Lung (tissue), 12 donors: ENCODE results near the gene CFAP410. TPM values are rescaled to one million over a fixed set of nuclear protein-coding genes. Genes with fewer than 3 reads are reported as not detected.

Source experiments
- ATAC-seq: fragments of 200-7000 bp; cut with Tn5 transposase; one replicate; pipeline ENCODE4 v1.9.1; 2020; ENCODE audit warnings: moderate number of reproducible peaks; ENCODE audit not compliant: insufficient read depth, low FRiP score
- DNase-seq, 3 donors: peaks; one replicate each; pipeline ENCODE4 v3.0.0-alpha.2; 2013 to 2017
- H3K27ac ChIP-seq, 2 donors: one replicate each; pipeline ENCODE4 v1.5.1; 2013; ENCODE audit warnings: mild to moderate bottlenecking in 2 of 2, moderate library complexity in 2 of 2, control low read depth in 1 of 2, inconsistent platforms in 1 of 2, low read depth in 1 of 2, low read length in 1 of 2
- H3K27me3 ChIP-seq, 3 donors: one replicate each; pipeline ENCODE4 v1.5.1; 2013; ENCODE audit warnings: low read length in 2 of 3; ENCODE audit not compliant: control insufficient read depth in 3 of 3, insufficient read depth in 3 of 3
- H3K36me3 ChIP-seq, 4 donors: one replicate each; pipeline ENCODE4 v1.5.1; 2013; ENCODE audit warnings: low read length in 4 of 4, mild to moderate bottlenecking in 1 of 4, moderate library complexity in 1 of 4; ENCODE audit not compliant: control insufficient read depth in 4 of 4, insufficient read depth in 4 of 4
- H3K4me1 ChIP-seq, 5 donors: one replicate each; pipeline ENCODE4 v1.5.1; 2013; ENCODE audit warnings: low read length in 5 of 5, mild to moderate bottlenecking in 2 of 5, moderate library complexity in 1 of 5; ENCODE audit not compliant: control insufficient read depth in 5 of 5, insufficient read depth in 5 of 5
- H3K4me3 ChIP-seq: one replicate; pipeline ENCODE4 v1.5.1; 2013; ENCODE audit warnings: mild to moderate bottlenecking, control low read depth, moderate library complexity
- H3K9ac ChIP-seq, 2 donors: one replicate each; pipeline ENCODE4 v1.5.1; 2013; ENCODE audit warnings: low read length in 2 of 2, control low read depth in 1 of 2; ENCODE audit not compliant: insufficient read depth in 1 of 2
- H3K9me3 ChIP-seq, 4 donors: one replicate each; pipeline ENCODE4 v1.5.1; 2013; ENCODE audit warnings: low read length in 3 of 4, mild to moderate bottlenecking in 1 of 4, moderate library complexity in 1 of 4; ENCODE audit not compliant: control insufficient read depth in 4 of 4, insufficient read depth in 3 of 4
- WGBS, 2 donors: extraction: QIAGEN DNeasy Blood & Tissue Kit; methylation state at CpG; one replicate each; pipeline ENCODE4 v1.1.7; 2013; 5-methylcytosine and 5-hydroxymethylcytosine counted together
- polyA plus RNA-seq, 2 donors: library from polyadenylated mRNA; stranded (reverse); fragments of 200-250 nt; gene quantifications; one replicate each; pipeline ENCODE4 v1.2.1, GENCODE V29; 2013
- total RNA-seq, 2 donors: library from RNA; depleted of rRNA in 1 of 2; stranded (reverse); fragments of >200 nt in 1 of 2; gene quantifications; one replicate each; pipeline ENCODE4 v1.2.1, GENCODE V29; 2014 to 2021
- TF ChIP-seq, protein P1 (sequence below): IDR thresholded peaks from 2 replicates; pipeline ENCODE4 v1.5.1; 2012; ENCODE audit warnings: mild to moderate bottlenecking; ENCODE audit errors: control extremely low read depth, extremely low read depth
- donor health status: control.
- donor health status: control.
- donor health status: Bipolar disorder and iron deficiency.
- donor health status: healthy.
- donor health status: DM: yes; HTN: yes; CAD: no.

The CFAP410 gene
- total and polyA plus RNA-seq, 4 donors, result 24.3 to 72.7 (median 39.5) TPM

DNA sequence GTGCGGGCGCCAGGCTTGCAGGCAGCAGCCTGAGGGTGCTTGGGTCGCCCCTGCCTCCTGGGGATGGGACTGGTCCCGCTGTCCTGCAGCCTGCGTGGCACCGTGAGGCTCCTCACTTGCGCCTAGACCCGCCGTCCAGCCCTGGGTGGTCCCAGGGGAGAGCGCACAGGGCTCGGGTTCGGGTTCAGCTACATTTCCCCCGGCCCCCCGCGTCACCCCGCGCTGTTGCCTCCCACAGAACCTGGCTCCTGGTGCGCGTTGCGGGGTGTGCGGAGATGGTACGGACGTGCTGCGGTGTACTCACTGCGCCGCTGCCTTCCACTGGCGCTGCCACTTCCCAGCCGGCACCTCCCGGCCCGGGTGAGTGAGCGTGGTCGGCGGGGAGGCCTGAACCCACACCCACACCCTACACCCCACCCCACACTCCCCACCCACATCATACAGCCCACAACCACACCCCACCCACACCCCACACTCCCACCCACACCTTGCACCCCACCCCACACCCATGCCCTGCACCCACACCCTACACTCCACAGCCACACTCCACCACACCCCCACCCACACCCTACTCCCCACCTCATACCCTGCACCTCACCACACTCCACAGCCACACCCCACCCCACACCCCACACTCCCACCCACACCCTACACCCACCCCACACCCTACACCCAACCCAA, 45.5 kb downstream of the CFAP410 start:
- no peaks in the 10 kb centered on the region for H3K9me3 ChIP-seq
- H3K36me3 ChIP-seq, result no peaks in the 10 kb centered on the region
- H3K27me3 ChIP-seq, result no peaks in the 10 kb centered on the region
- TF ChIP-seq, protein P1, sequence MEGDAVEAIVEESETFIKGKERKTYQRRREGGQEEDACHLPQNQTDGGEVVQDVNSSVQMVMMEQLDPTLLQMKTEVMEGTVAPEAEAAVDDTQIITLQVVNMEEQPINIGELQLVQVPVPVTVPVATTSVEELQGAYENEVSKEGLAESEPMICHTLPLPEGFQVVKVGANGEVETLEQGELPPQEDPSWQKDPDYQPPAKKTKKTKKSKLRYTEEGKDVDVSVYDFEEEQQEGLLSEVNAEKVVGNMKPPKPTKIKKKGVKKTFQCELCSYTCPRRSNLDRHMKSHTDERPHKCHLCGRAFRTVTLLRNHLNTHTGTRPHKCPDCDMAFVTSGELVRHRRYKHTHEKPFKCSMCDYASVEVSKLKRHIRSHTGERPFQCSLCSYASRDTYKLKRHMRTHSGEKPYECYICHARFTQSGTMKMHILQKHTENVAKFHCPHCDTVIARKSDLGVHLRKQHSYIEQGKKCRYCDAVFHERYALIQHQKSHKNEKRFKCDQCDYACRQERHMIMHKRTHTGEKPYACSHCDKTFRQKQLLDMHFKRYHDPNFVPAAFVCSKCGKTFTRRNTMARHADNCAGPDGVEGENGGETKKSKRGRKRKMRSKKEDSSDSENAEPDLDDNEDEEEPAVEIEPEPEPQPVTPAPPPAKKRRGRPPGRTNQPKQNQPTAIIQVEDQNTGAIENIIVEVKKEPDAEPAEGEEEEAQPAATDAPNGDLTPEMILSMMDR, result no peak
- WGBS, 2 donors, result 85 to 94% methylated on average over 33 of the region's 33 CpGs
- ATAC-seq (no peak), DNase-seq (no peak)
- H3K9ac ChIP-seq, result no peak overlapping the region
- peaks cover 0 to 16% (median 0%) of the 10 kb centered on the region in 5 donors for H3K4me1 ChIP-seq
- no peak overlapping the region for H3K4me3 ChIP-seq
- H3K27ac ChIP-seq, result no peak overlapping the region

DNA sequence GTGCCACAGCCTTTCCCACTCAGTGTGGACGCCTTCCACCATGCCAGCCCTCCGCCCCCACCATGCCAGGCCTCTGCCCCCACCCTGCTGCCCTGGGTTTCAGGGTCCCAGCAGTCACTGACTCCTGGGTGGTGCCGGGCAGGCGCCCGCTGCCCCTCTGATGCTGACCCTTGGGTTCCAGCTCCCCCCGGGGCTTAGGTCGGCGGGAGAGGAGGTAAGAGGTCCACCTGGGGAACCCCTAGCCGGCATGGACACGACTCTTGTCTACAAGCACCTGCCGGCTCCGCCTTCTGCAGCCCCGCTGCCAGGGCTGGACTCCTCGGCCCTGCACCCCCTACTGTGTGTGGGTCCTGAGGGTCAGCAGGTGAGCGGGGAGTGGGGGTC, 46.4 kb downstream of the CFAP410 start:
- 83 to 94% methylated on average over 15 of the region's 15 CpGs for WGBS, 2 donors

DNA sequence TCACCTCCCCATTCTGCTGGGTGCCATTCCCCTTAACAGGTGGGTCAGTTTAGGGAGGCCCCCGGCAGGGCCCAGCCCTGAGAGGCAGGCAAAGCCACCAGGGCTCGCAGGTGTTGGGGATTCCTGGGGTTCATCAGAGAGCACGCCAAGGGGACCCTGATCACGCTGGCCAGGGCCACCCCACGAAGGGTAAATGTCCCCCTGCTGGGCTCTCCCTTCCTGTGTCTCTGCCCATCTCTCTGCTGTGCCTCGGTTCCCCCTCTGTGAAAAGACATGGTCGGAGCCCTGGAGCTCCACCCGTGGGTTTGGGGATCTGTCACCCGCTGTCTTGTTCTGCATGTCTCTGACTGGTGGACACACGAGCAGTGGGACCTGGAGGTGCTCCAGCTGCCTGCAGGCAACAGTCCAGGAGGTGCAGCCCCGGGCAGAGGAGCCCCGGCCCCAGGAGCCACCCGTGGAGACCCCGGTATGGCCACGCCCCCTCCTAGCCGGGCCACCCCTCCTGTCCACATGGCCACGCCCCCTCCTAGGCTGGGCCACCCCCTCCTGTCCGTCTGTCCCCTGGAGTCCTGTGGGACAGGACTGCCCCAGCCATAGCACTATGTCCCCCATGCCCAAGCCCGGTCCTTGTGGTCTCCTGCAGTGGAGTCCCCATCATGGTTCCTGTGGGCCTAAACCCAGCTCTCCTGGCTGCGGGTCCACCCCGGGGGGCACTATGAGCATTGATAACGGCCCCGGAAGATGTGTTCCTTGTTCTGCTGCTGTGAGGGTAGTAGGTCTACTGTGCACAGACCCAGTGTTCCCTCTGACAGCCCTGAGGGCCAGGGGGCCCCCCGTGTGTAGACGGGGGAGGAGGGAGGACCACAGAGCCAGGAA, 47.0 kb downstream of the CFAP410 start:
- Histone ChIP-seq H3K9ac (no peak overlapping the region), H3K36me3 (no peaks in the 10 kb centered on the region), H3K27ac (no peak overlapping the region), H3K4me3 (no peak overlapping the region), H3K9me3 (no peaks in the 10 kb centered on the region), H3K27me3 (peaks cover 0 to 9% (median 0%) of the 10 kb centered on the region in 3 donors), H3K4me1 (peaks cover 0 to 16% (median 0%) of the 10 kb centered on the region in 5 donors)
- ATAC-seq (no peak), DNase-seq (no peak)
- WGBS, 2 donors, result 68 to 74% methylated on average over 25 of the region's 25 CpGs
- TF ChIP-seq, protein P1, result no peak

More for the DNA sequence above, 46.4 kb downstream of the CFAP410 start:
- ATAC-seq (no peak), DNase-seq (no peak)
- no peaks in the 10 kb centered on the region for H3K9me3 ChIP-seq
- no peaks in the 10 kb centered on the region for H3K36me3 ChIP-seq
- peaks cover 0 to 16% (median 0%) of the 10 kb centered on the region in 5 donors for H3K4me1 ChIP-seq
- H3K27me3 ChIP-seq, result peaks cover 0 to 3% (median 0%) of the 10 kb centered on the region in 3 donors
- no peak overlapping the region for H3K27ac ChIP-seq
- H3K4me3 ChIP-seq, result no peak overlapping the region
- TF ChIP-seq, protein P1, result no peak
- H3K9ac ChIP-seq, result no peak overlapping the region
